H9 (cell line): ENCODE data around the gene IL15RA. TPM values are rescaled to one million over a fixed set of nuclear protein-coding genes. Genes with fewer than 3 reads are reported as not detected.
"Not testable (repeated sequence)": the region's sequence is repeated elsewhere in the genome, so short reads cannot be mapped to it uniquely, and the experiment has no call there.

Source experiments
- DNase-seq: peaks from one replicate; pipeline ENCODE4 v3.0.0-alpha.2; 2017
- H2AFZ ChIP-seq: one replicate; pipeline ENCODE4 v1.6.1; 2013; ENCODE audit warnings: mild to moderate bottlenecking, low read length, control low read depth, moderate library complexity
- H2AK5ac ChIP-seq: 2 replicates; pipeline ENCODE4 v1.6.1; 2013; ENCODE audit warnings: low read length, control low read depth, mixed read lengths; ENCODE audit not compliant: insufficient read length
- H2BK120ac ChIP-seq: one replicate; pipeline ENCODE4 v1.6.1; 2013; ENCODE audit warnings: low read depth, mild to moderate bottlenecking, low read length, control low read depth, inconsistent platforms; ENCODE audit not compliant: poor library complexity, severe bottlenecking
- H2BK12ac ChIP-seq: 2 replicates; pipeline ENCODE4 v1.6.1; 2013; ENCODE audit warnings: low read length, control low read depth, mixed read lengths, low read depth; ENCODE audit not compliant: insufficient read length
- H2BK15ac ChIP-seq: 2 replicates; pipeline ENCODE4 v1.6.1; 2013; ENCODE audit warnings: low read depth, low read length, control low read depth
- H2BK20ac ChIP-seq: one replicate; pipeline ENCODE4 v1.6.1; 2013; ENCODE audit warnings: low read depth, mild to moderate bottlenecking, low read length, control low read depth, inconsistent platforms; ENCODE audit not compliant: poor library complexity, severe bottlenecking
- H2BK5ac ChIP-seq: 2 replicates; pipeline ENCODE4 v1.6.1; 2013; ENCODE audit warnings: low read length, control low read depth, mixed read lengths; ENCODE audit not compliant: insufficient read length
- H3K14ac ChIP-seq: 2 replicates; pipeline ENCODE4 v1.6.1; 2013; ENCODE audit warnings: low read length, control low read depth; ENCODE audit not compliant: insufficient read depth
- H3K18ac ChIP-seq: 2 replicates; pipeline ENCODE4 v1.6.1; 2013; ENCODE audit warnings: low read depth, mild to moderate bottlenecking, mixed read lengths, low read length, control low read depth; ENCODE audit not compliant: insufficient read length
- H3K23ac ChIP-seq: 2 replicates; pipeline ENCODE4 v1.6.1; 2013; ENCODE audit warnings: low read length, control low read depth, mixed read lengths, low read depth; ENCODE audit not compliant: insufficient read length
- H3K23me2 ChIP-seq: 2 replicates; pipeline ENCODE4 v1.6.1; 2013; ENCODE audit warnings: low read depth, mild to moderate bottlenecking, mixed read lengths, low read length, control low read depth; ENCODE audit not compliant: insufficient read length, poor library complexity, severe bottlenecking
- H3K27ac ChIP-seq: 2 replicates; pipeline ENCODE4 v1.5.1; 2013; ENCODE audit warnings: low read length, control low read depth, mixed read lengths, low read depth; ENCODE audit not compliant: insufficient read length
- H3K27me3 ChIP-seq: 2 replicates; pipeline ENCODE4 v1.6.1; 2013; ENCODE audit warnings: low read length, control low read depth, inconsistent platforms; ENCODE audit not compliant: insufficient read depth
- H3K4ac ChIP-seq: 2 replicates; pipeline ENCODE4 v1.6.1; 2013; ENCODE audit warnings: low read depth, mild to moderate bottlenecking, control low read depth, inconsistent platforms, low read length, moderate library complexity
- H3K4me1 ChIP-seq: 2 replicates; pipeline ENCODE4 v1.6.1; 2013; ENCODE audit warnings: low read length, control low read depth, inconsistent platforms; ENCODE audit not compliant: insufficient read depth
- H3K4me2 ChIP-seq: 2 replicates; pipeline ENCODE4 v1.6.1; 2013; ENCODE audit warnings: low read length, control low read depth, mixed read lengths; ENCODE audit not compliant: insufficient read length, insufficient read depth
- H3K56ac ChIP-seq: 2 replicates; pipeline ENCODE4 v1.6.1; 2013; ENCODE audit warnings: low read depth, mild to moderate bottlenecking, mixed read lengths, low read length, control low read depth; ENCODE audit not compliant: insufficient read length
- H3K79me1 ChIP-seq: 2 replicates; pipeline ENCODE4 v1.6.1; 2013; ENCODE audit warnings: low read depth, mild to moderate bottlenecking, moderate library complexity, low read length, control low read depth, inconsistent platforms; ENCODE audit not compliant: insufficient read depth, poor library complexity, severe bottlenecking
- H3K79me2 ChIP-seq: 2 replicates; pipeline ENCODE4 v1.6.1; 2013; ENCODE audit warnings: low read length, control low read depth, inconsistent platforms; ENCODE audit not compliant: insufficient read depth
- H3K9ac ChIP-seq: 2 replicates; pipeline ENCODE4 v1.6.1; 2013; ENCODE audit warnings: low read length, control low read depth, mixed read lengths; ENCODE audit not compliant: insufficient read length; ENCODE audit errors: extremely low read depth
- H3K9me3 ChIP-seq: one replicate; pipeline ENCODE4 v1.6.1; 2013; ENCODE audit warnings: low read depth, low read length, inconsistent platforms; ENCODE audit not compliant: control insufficient read depth
- H3T11ph ChIP-seq: one replicate; pipeline ENCODE4 v1.6.1; 2013; ENCODE audit warnings: mild to moderate bottlenecking, low read length, control low read depth, inconsistent platforms
- H4K20me1 ChIP-seq: one replicate; pipeline ENCODE4 v1.6.1; 2013; ENCODE audit not compliant: control insufficient read depth, insufficient read length, insufficient read depth
- H4K5ac ChIP-seq: 2 replicates; pipeline ENCODE4 v1.6.1; 2013; ENCODE audit warnings: low read depth, mild to moderate bottlenecking, mixed read lengths, low read length, control low read depth; ENCODE audit not compliant: insufficient read length
- H4K8ac ChIP-seq: replicated peaks from 2 replicates; pipeline ENCODE4 v1.6.1; 2013; ENCODE audit warnings: low read length, control low read depth, mixed read lengths, low read depth; ENCODE audit not compliant: insufficient read length
- H4K91ac ChIP-seq: 2 replicates; pipeline ENCODE4 v1.6.1; 2013; ENCODE audit warnings: low read depth, mild to moderate bottlenecking, moderate library complexity, mixed read lengths, low read length, control low read depth; ENCODE audit not compliant: insufficient read length
- H3K27ac Mint-ChIP-seq, 3 experiments: 2 replicates in 2 of 3; 3 replicates in 1 of 3; pipeline ENCODE4 v1.8.0; 2020 to 2021; ENCODE audit warnings: mixed read lengths in 3 of 3, mild to moderate bottlenecking in 1 of 3, moderate library complexity in 1 of 3
- H3K27me3 Mint-ChIP-seq: 2 replicates; pipeline ENCODE4 v1.8.0; 2021; ENCODE audit warnings: low read depth, mild to moderate bottlenecking, moderate library complexity, mixed read lengths
- H3K36me3 Mint-ChIP-seq, 3 experiments: 2 replicates in 2 of 3; 3 replicates in 1 of 3; pipeline ENCODE4 v1.8.0; 2020 to 2021; ENCODE audit warnings: low read depth in 3 of 3, mixed read lengths in 3 of 3; ENCODE audit not compliant: insufficient read depth in 1 of 3
- H3K4me1 Mint-ChIP-seq, 2 experiments: 2 replicates each; pipeline ENCODE4 v1.8.0; 2020; ENCODE audit warnings: mixed read lengths in 2 of 2
- H3K4me3 Mint-ChIP-seq, 2 experiments: 2 replicates in 1 of 2; 3 replicates in 1 of 2; pipeline ENCODE4 v1.8.0; 2020 to 2021; ENCODE audit warnings: mild to moderate bottlenecking in 2 of 2, mixed read lengths in 2 of 2, moderate library complexity in 1 of 2
- H3K9me3 Mint-ChIP-seq, 2 experiments: 2 replicates in 1 of 2; 3 replicates in 1 of 2; pipeline ENCODE4 v1.8.0; 2020; ENCODE audit warnings: mild to moderate bottlenecking in 2 of 2, mixed read lengths in 2 of 2, moderate library complexity in 1 of 2
- CTCF ChIP-seq: fragments of 200-600 bp; sonication (generic); conservative IDR thresholded peaks from 3 replicates; pipeline ENCODE4 v1.8.0; 2021; ENCODE audit warnings: antibody characterized with exemption, mild to moderate bottlenecking
- WGBS: extraction: QIAGEN DNeasy Blood & Tissue Kit; methylation state at CpG from one replicate; pipeline ENCODE4 v1.1.7; 2013; ENCODE audit warnings: missing lambda C conversion rate, low lambda C conversion rate, mixed read lengths; ENCODE audit not compliant: insufficient read length; ENCODE audit errors: extremely low coverage; 5-methylcytosine and 5-hydroxymethylcytosine counted together
- total RNA-seq: library from RNA; stranded (reverse); gene quantifications from 2 replicates; pipeline ENCODE4 v1.2.1, GENCODE V29; 2021

Gene IL15RA
- total RNA-seq, 1 experiment from 2014 or later: 0.31 TPM

GRCh38 chr10:5961405-5962100 lies 15.8 kb downstream of the IL15RA start:
- Histone ChIP-seq H3K56ac (no peak overlapping the region), H4K20me1 (no peaks in the 10 kb centered on the region), H4K5ac (no peak overlapping the region), H3K27me3 (no peaks in the 10 kb centered on the region), H2BK5ac (no peak overlapping the region), H3K23me2 (no peaks in the 10 kb centered on the region), H2AK5ac (no peak overlapping the region), H3K79me1 (no peaks in the 10 kb centered on the region), H3K14ac (no peak overlapping the region), H3K9ac (no peak overlapping the region), H4K8ac (no peak overlapping the region), H2BK120ac (no peak overlapping the region), H3K23ac (no peak overlapping the region), H3K18ac (no peak overlapping the region), H2BK12ac (no peak overlapping the region), H3K4me2 (no peak overlapping the region), H3K4me1 (no peaks in the 10 kb centered on the region; the same call in 1 of the 2 replicates), H2AFZ (no peak overlapping the region), H3K27ac (no peak overlapping the region), H3K9me3 (no peaks in the 10 kb centered on the region), H2BK15ac (no peak overlapping the region), H3T11ph (no peak overlapping the region), H4K91ac (no peak overlapping the region), H3K4ac (no peak overlapping the region), H2BK20ac (no peak overlapping the region), H3K79me2 (no peaks in the 10 kb centered on the region)
- Mint-ChIP-seq H3K36me3 (no peaks in the 10 kb centered on the region), H3K4me1 (peaks cover 3 to 5% of the 10 kb centered on the region in 2 experiments; a peak in 2 of 4 replicates), H3K9me3 (no peaks in the 10 kb centered on the region), H3K27me3 (no peaks in the 10 kb centered on the region; the same call in 1 of the 2 replicates), H3K4me3 (no peak overlapping the region), H3K27ac (peak overlapping the region in 1 of 3 experiments; percentile 70; a peak in 1 of 7 replicates)
- WGBS: no CpG with 5 or more reads among the region's 29 CpGs
- DNase-seq: peak; percentile 19
- TF ChIP-seq CTCF: no peak

GRCh38 chr10:5960973-5961275 lies 16.4 kb downstream of the IL15RA start:
- not testable (repeated sequence) for H2AK5ac ChIP-seq, DNase-seq, H3K9ac ChIP-seq, H2BK15ac ChIP-seq, H2AFZ ChIP-seq, H4K20me1 ChIP-seq, H3K4ac ChIP-seq, H3K9me3 Mint-ChIP-seq, H3K79me2 ChIP-seq, H3K4me2 ChIP-seq, H3K4me3 Mint-ChIP-seq, H3K79me1 ChIP-seq, H3K18ac ChIP-seq, H3K27me3 ChIP-seq, H3K27ac Mint-ChIP-seq, H2BK120ac ChIP-seq, H3K27me3 Mint-ChIP-seq, H4K91ac ChIP-seq, H4K8ac ChIP-seq, H3K4me1 ChIP-seq, H3K27ac ChIP-seq, H3K9me3 ChIP-seq, H2BK20ac ChIP-seq, H2BK12ac ChIP-seq, H3K23me2 ChIP-seq, H3K36me3 Mint-ChIP-seq, H3K4me1 Mint-ChIP-seq, H3T11ph ChIP-seq, H3K56ac ChIP-seq, H2BK5ac ChIP-seq, H3K23ac ChIP-seq, H3K14ac ChIP-seq, H4K5ac ChIP-seq
- WGBS: no CpG with 5 or more reads among the region's 10 CpGs
